Measurements from ENCODE around the gene TXNL1.
"Not testable (repeated sequence)": the region's sequence is repeated elsewhere in the genome, so short reads cannot be mapped to it uniquely, and the experiment has no call there.

The TXNL1 gene

GRCh38 chr18:56638232-56639103 is at the start of gene TXNL1:
TSS of gene TXNL1 (minus strand) at chr18:56638592. CDS start at chr18:56638440, 152 bp downstream.
- peak; percentile 93 to 97 for DNase-seq

- DNase-seq = no peak
These were observed 45.9 kb upstream of the TXNL1 start for GRCh38 chr18:56684277-56684676.

- no peak for DNase-seq
These were observed 40.6 kb upstream of the TXNL1 start for GRCh38 chr18:56678836-56679565.

- no peak for DNase-seq
These were observed 38.2 kb upstream of the TXNL1 start for GRCh38 chr18:56676639-56677038.

GRCh38 chr18:56672981-56673380 is 34.6 kb upstream of the TXNL1 start:
- no peak for DNase-seq

GRCh38 chr18:56672391-56672790 is 34.0 kb upstream of the TXNL1 start:
- no peak for DNase-seq

GRCh38 chr18:56662902-56663301 is 24.5 kb upstream of the TXNL1 start:
- no peak for DNase-seq

GRCh38 chr18:56662502-56662901 is 24.1 kb upstream of the TXNL1 start:
- DNase-seq = no peak

GRCh38 chr18:56662063-56662408 is 23.6 kb upstream of the TXNL1 start:
- no peak for DNase-seq

GRCh38 chr18:56661360-56662062 is 23.1 kb upstream of the TXNL1 start:
- no peak for DNase-seq

GRCh38 chr18:56660655-56661054 is 22.3 kb upstream of the TXNL1 start:
- no peak for DNase-seq

GRCh38 chr18:56659111-56659510 is 20.7 kb upstream of the TXNL1 start:
- no peak for DNase-seq

GRCh38 chr18:56658261-56658660 is 19.9 kb upstream of the TXNL1 start:
- no peak for DNase-seq

- DNase-seq = not testable (repeated sequence)
These were observed 15.9 kb upstream of the TXNL1 start for GRCh38 chr18:56654280-56654679.

GRCh38 chr18:56652802-56653201 is 14.4 kb upstream of the TXNL1 start:
- DNase-seq = no peak

- DNase-seq = no peak
These were observed 13.3 kb upstream of the TXNL1 start for GRCh38 chr18:56651771-56652092.

- DNase-seq = peak; percentile 88 to 96
These were observed 12.8 kb upstream of the TXNL1 start, which contains the start of gene WDR7 for GRCh38 chr18:56650944-56651770. TSS of gene WDR7 (plus strand) at chr18:56651359. CDS start at chr18:56672516, 21,157 bp downstream.

- DNase-seq = no peak
These were observed 11.6 kb upstream of the TXNL1 start for GRCh38 chr18:56649996-56650395.

GRCh38 chr18:56647951-56648893 is 9.8 kb upstream of the TXNL1 start:
- DNase-seq = no peak

GRCh38 chr18:56647071-56647470 is 8.7 kb upstream of the TXNL1 start:
- DNase-seq = no peak

- DNase-seq = peak; percentile 5 to 11
These were observed 7.1 kb upstream of the TXNL1 start for GRCh38 chr18:56645415-56646016.

Measured in NCI-H2081 (cell line).